B cell (primary cell): Measurements from ENCODE around the gene RAP1A.

Source experiments
- EZH2 ChIP-seq: IDR thresholded peaks from 2 replicates; pipeline ENCODE4 v1.6.1; 2012; ENCODE audit warnings: borderline replicate concordance, low read depth, mild to moderate bottlenecking, moderate library complexity, low read length; ENCODE audit not compliant: insufficient read depth, poor library complexity, severe bottlenecking
- TF ChIP-seq, protein P1 (sequence below): fragments of 200-600 bp; IDR thresholded peaks from one replicate; pipeline ENCODE4 v1.8.0; 2022; ENCODE audit warnings: antibody characterized with exemption, mild to moderate bottlenecking

DNA sequence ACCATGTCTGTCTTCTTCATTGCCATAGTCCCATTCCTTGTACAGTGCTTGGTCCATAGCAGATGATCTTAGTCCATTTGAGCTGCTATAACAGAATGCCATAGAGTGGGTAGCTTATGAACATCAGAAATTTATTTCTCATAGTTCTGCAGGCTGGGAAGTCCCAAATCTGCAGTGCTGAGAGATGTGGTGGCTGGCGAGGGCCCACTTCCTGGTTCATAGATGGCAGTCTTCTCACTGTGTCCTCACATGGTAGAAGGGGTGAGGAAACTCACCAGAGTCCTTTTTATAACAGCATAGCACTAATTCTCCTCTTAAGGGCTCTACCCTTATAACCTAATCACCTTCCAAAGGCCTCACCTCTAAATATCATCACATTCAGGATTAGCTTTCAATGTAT, 23.1 kb upstream of the RAP1A start:
- TF ChIP-seq, protein P1, sequence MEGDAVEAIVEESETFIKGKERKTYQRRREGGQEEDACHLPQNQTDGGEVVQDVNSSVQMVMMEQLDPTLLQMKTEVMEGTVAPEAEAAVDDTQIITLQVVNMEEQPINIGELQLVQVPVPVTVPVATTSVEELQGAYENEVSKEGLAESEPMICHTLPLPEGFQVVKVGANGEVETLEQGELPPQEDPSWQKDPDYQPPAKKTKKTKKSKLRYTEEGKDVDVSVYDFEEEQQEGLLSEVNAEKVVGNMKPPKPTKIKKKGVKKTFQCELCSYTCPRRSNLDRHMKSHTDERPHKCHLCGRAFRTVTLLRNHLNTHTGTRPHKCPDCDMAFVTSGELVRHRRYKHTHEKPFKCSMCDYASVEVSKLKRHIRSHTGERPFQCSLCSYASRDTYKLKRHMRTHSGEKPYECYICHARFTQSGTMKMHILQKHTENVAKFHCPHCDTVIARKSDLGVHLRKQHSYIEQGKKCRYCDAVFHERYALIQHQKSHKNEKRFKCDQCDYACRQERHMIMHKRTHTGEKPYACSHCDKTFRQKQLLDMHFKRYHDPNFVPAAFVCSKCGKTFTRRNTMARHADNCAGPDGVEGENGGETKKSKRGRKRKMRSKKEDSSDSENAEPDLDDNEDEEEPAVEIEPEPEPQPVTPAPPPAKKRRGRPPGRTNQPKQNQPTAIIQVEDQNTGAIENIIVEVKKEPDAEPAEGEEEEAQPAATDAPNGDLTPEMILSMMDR, result no peak
- TF ChIP-seq EZH2, result no peak
